Testis (tissue), 3 donors: Measurements from ENCODE around the gene SPATA31C2. TPM values are rescaled to one million over a fixed set of nuclear protein-coding genes. Genes with fewer than 3 reads are reported as not detected.
A peak's percentile ranks its signal among the peaks of the same experiment; 100 is the strongest.
"Not testable (repeated sequence)": the region's sequence is repeated elsewhere in the genome, so short reads cannot be mapped to it uniquely, and the experiment has no call there.

Source experiments
- DNase-seq: peaks from one replicate; pipeline ENCODE4 v3.0.0-alpha.2; 2019
- H3K27ac ChIP-seq, 2 donors: fragments of 200-600 bp; sonication (generic); one replicate each; pipeline ENCODE4 v1.5.1; 2019
- H3K27me3 ChIP-seq: fragments of 200-600 bp; sonication (generic); one replicate; pipeline ENCODE4 v1.5.1; 2019
- H3K36me3 ChIP-seq: fragments of 200-600 bp; sonication (generic); one replicate; pipeline ENCODE4 v1.5.1; 2017; ENCODE audit warnings: low read depth; ENCODE audit errors: missing control alignments
- H3K4me1 ChIP-seq: fragments of 200-600 bp; sonication (generic); one replicate; pipeline ENCODE4 v1.5.1; 2019
- H3K4me3 ChIP-seq, 2 donors: fragments of 200-600 bp; sonication (generic); one replicate each; pipeline ENCODE4 v1.5.1; 2017 to 2019
- H3K9me3 ChIP-seq: fragments of 200-600 bp; sonication (generic); one replicate; pipeline ENCODE4 v1.5.1; 2017
- CTCF ChIP-seq, 3 experiments: fragments of 450-650 bp in 2 of 3; fragments of 200-600 bp in 1 of 3; sonication (generic) in 1 of 3; IDR thresholded peaks; one replicate each; pipeline ENCODE4 v1.5.1; 2016 to 2019; ENCODE audit warnings: antibody characterized with exemption in 3 of 3, mild to moderate bottlenecking in 2 of 3, moderate library complexity in 1 of 3
- POLR2A ChIP-seq: fragments of 450-650 bp; IDR thresholded peaks from one replicate; pipeline ENCODE4 v1.6.1; 2017; ENCODE audit warnings: antibody characterized with exemption, mild to moderate bottlenecking, moderate library complexity
- WGBS, 2 donors: methylation state at CpG; one replicate each; pipeline ENCODE4 v1.1.5; 2018; 5-methylcytosine and 5-hydroxymethylcytosine counted together
- intact Hi-C: fragments of 100-400 bp; cut with DNase I; formaldehyde crosslinking; loops from one replicate; pipeline ENCODE4 v1.15.1; 2023; ENCODE audit warnings: low total_unique reads
- polyA plus RNA-seq: library from polyadenylated mRNA; stranded (reverse); fragments of 350-450 nt; fragmentation: Illumina TruSeq; extraction: RNeasy Lipid Tissue Mini Kit (QIAGEN cat#74804); gene quantifications from one replicate; pipeline ENCODE4 v1.2.3, GENCODE V29; 2014; ENCODE audit warnings: low read depth, low replicate concordance; ENCODE audit not compliant: insufficient read depth
- total RNA-seq, 2 donors: library from RNA; depleted of rRNA; stranded (reverse); fragments of >200 nt; gene quantifications; one replicate each; pipeline ENCODE4 v1.2.3, GENCODE V29; 2016

Gene SPATA31C2
- total and polyA plus RNA-seq, 3 donors from 2014 or later, result 3.6 to 13.8 (median 10.7) TPM

GRCh38 chr9:88118121-88118520 lies 20.2 kb downstream of the SPATA31C2 start:
- H3K27ac ChIP-seq, H3K9me3 ChIP-seq, intact Hi-C loops, H3K27me3 ChIP-seq, H3K36me3 ChIP-seq, DNase-seq, H3K4me3 ChIP-seq, H3K4me1 ChIP-seq: not testable (repeated sequence)
- WGBS, 2 donors, result 87 to 88% methylated on average over 5 of the region's 5 CpGs

GRCh38 chr9:88114968-88115612 lies 23.2 kb downstream of the SPATA31C2 start:
- H3K9me3 ChIP-seq, H3K36me3 ChIP-seq, DNase-seq, H3K27ac ChIP-seq, intact Hi-C loops, H3K27me3 ChIP-seq, H3K4me1 ChIP-seq: not testable (repeated sequence)
- WGBS, 2 donors, result 62 to 86% methylated on average over 4 to 12 of the region's 13 CpGs
- peak overlapping the region in 1 of 2 donors; percentile 20 for H3K4me3 ChIP-seq

- intact Hi-C loops, H3K36me3 ChIP-seq, H3K27ac ChIP-seq, H3K9me3 ChIP-seq, H3K27me3 ChIP-seq, H3K4me1 ChIP-seq, DNase-seq: not testable (repeated sequence)
- 75 to 82% methylated on average over 6 to 11 of the region's 17 CpGs for WGBS, 2 donors
- peak overlapping the region in 1 of 2 donors; percentile 59 for H3K4me3 ChIP-seq
Observed at GRCh38 chr9:88114283-88114967, 23.9 kb downstream of the SPATA31C2 start.

- DNase-seq, result peak; percentile 81
- peak overlapping the region; percentile 50 to 59 for H3K4me3 ChIP-seq
- H3K4me1 ChIP-seq, H3K27ac ChIP-seq, H3K27me3 ChIP-seq, intact Hi-C loops, H3K36me3 ChIP-seq, H3K9me3 ChIP-seq: not testable (repeated sequence)
- 60 to 80% methylated on average over 21 to 38 of the region's 38 CpGs for WGBS, 2 donors
Observed at GRCh38 chr9:88113156-88114130, 24.8 kb downstream of the SPATA31C2 start.

- intact Hi-C loops, result no loop called here
- no peak for TF ChIP-seq POLR2A
- no peak for TF ChIP-seq CTCF (IDR thresholded peaks at IDR 0.05)
- WGBS, 2 donors, result 79 to 82% methylated on average over 3 of the region's 3 CpGs
Observed at GRCh38 chr9:88110026-88110425, 28.2 kb downstream of the SPATA31C2 start.

GRCh38 chr9:88108779-88109178 lies 29.5 kb downstream of the SPATA31C2 start:
- DNase-seq, result peak; percentile 54
- H3K27ac ChIP-seq, result no peak overlapping the region
- no peak overlapping the region for H3K4me3 ChIP-seq
- H3K27me3 ChIP-seq, result no peaks in the 10 kb centered on the region
- H3K36me3 ChIP-seq, result no peaks in the 10 kb centered on the region
- intact Hi-C loops, result loop anchor here (10.0 kb wide), 1 partner anchor 466 kb away; no protein-coding TSS in a partner anchor
- TF ChIP-seq POLR2A, result no peak
- no peak for TF ChIP-seq CTCF (IDR thresholded peaks at IDR 0.05)
- 71 to 89% methylated on average over 4 of the region's 4 CpGs for WGBS, 2 donors
- no peaks in the 10 kb centered on the region for H3K9me3 ChIP-seq
- no peaks in the 10 kb centered on the region for H3K4me1 ChIP-seq

More at GRCh38 chr9:88110026-88110425, 28.2 kb downstream of the SPATA31C2 start:
- no peaks in the 10 kb centered on the region for H3K36me3 ChIP-seq
- no peak for DNase-seq
- H3K27me3 ChIP-seq, result no peaks in the 10 kb centered on the region
- no peak overlapping the region for H3K4me3 ChIP-seq
- H3K27ac ChIP-seq, result no peak overlapping the region
- H3K9me3 ChIP-seq, result no peaks in the 10 kb centered on the region
- H3K4me1 ChIP-seq, result no peaks in the 10 kb centered on the region
